Stimulated activated CD4-positive, alpha-beta T cell treated with anti-CD3 and anti-CD28 coated beads, Interleukin-4, amount 100 ng/mL, for 1 hour (primary cell): ENCODE measurements around the gene SLC8A3.

ENCODE experiments used
- DNase-seq: peaks from one replicate; pipeline ENCODE4 v3.0.0-alpha.2; 2020

Gene SLC8A3

DNA sequence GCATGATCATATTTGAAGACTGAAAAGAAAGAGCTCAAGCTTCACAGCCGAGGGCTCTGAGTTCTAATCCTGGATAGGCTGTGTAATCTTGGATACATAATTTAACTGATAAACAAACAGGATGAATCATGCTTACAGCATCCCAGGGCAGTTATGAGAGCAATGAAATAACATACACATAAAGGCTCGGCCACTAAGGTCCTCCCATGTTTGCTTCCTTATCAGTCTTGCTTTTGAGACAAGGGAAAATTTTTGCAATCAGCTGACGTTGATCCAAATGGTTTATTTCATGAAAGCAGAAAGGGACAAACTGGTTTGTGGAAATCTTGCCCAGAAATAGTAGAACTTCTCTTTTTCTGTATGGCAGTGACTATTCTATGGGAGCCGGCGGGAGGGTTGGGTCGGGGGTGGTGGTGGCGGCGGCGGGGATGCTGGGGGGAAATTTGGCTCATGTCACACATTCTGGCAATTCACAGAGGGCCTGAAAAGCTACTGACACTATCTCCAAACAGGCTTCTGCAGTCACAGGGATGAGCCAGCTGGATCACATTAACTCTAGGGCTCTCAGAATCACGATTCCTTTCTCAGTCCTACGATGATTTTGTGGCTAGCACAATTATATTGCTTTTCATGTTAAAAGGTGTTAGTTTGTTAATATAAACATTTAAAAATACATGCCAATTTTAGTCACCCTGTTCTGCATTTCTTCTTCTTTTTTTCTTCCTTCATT lies 124.5 kb downstream of the SLC8A3 start:
- no peak for DNase-seq

- no peak for DNase-seq
Observed at GRCh38 chr14:70061108-70061507, 127.6 kb downstream of the SLC8A3 start.

- no peak for DNase-seq
Observed at GRCh38 chr14:70059545-70059944, 129.2 kb downstream of the SLC8A3 start.

- DNase-seq: no peak
Observed at GRCh38 chr14:70057519-70058136, 131.1 kb downstream of the SLC8A3 start.

GRCh38 chr14:70052990-70053389 lies 135.8 kb downstream of the SLC8A3 start:
- DNase-seq: peak; percentile 7

- no peak for DNase-seq
Observed at GRCh38 chr14:70050136-70050535, 138.6 kb downstream of the SLC8A3 start.

- DNase-seq: no peak
Observed at GRCh38 chr14:70049605-70050004, 139.1 kb downstream of the SLC8A3 start.

DNA sequence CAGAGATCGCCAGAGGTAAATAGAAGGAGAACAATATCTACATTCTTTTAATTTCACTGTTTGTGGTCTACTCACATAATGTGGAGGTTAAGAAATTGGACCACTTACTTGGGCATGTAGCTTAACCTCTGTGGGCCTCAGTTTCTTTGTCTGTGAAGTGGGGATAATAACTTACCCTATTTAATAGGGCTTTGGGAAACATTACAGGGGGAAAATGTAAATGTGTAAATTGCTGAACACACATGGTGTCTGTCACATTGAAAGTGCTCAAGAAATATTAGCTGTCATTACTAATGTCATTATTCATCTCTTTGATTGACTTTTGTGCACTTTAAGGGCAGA lies 140.5 kb downstream of the SLC8A3 start:
- DNase-seq: no peak

DNA sequence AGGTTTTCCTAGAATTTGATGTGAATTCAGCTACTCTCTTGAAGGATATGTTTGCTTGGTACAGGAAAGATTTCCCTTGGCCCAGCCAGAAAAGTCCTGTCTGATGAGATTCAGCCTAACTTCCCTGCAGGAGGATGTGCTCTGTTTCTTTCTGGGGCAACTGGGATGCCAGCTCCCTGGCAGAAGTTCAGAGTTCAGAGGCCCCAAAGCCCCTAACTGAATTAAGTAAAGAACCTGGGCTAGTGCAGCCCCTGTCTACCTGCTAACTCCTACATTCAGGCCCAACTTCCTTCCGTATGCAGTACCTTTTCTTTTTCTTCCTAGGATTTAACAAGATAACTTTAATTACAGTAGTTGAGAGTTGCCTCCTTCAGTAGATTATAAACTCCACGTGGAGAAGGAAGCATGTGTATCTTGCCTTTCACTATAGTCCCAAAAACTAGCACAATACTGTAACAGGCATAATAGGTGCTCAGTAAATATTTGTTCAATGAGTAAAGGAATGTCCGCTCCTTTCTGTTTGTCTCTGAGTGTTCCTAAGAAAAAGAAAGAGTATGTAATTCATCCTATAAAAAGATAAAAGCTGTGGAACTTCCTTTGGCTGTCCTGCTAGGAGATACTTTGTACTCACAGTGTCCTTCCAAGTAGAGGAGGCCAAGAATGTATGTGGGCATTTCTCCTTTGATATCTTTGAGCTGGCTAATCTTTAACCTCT lies 141.0 kb downstream of the SLC8A3 start:
- DNase-seq: no peak

DNA sequence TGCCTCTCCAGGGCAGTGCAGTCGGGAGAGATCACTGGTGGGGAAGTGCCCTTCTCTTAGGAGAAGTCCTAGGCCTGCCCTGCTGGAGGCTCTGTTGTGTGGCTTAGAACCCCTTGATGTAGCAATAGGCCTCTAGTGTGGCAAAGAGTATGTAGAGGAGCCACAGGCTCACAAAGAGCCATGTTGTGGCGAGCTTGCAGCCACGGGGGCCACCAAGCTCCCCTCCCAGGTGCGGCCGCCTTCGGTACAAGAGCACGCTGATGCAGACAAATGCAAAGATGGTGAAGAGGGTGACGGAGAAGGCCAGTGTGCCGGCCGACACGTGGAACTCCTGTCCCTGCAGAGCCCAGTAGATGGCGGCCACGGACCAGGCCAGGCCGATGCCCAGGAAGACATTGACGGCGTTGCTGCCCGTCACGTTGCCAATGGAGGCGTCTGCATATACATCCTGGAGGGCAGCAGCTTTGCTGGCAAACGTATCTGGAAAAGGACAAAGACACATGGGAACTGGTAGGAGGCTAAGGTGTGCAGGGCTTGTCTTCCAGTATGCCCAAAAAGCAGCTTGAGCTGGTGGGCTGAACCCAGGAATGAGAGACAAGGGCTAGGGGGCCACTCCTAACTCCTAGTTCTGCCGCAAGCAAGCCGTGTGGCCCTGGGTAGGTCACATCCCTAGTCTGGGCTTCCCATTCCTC lies 142.8 kb downstream of the SLC8A3 start:
- no peak for DNase-seq

GRCh38 chr14:70045310-70045709 lies 143.4 kb downstream of the SLC8A3 start:
- no peak for DNase-seq

- no peak for DNase-seq
Observed at GRCh38 chr14:70043001-70043400, 145.8 kb downstream of the SLC8A3 start.

DNA sequence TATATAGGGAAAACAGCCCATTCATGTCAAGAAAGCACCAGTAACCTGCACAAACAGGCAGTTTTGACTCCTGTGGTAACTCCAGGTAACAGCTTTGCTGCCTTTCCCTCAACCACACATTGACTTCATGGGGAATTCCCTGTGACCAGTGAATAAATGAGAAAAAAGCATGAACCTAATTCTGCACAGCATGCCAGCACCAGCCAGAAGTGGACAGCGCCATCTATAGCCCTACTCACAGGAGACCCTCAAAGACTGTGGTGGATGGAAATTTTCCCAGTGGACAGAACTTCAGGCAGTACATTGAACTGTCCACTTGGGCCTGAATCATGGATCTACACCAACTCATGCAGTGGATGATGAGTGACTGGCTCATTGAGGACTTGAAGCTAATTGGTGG lies 152.1 kb downstream of the SLC8A3 start:
- no peak for DNase-seq

DNA sequence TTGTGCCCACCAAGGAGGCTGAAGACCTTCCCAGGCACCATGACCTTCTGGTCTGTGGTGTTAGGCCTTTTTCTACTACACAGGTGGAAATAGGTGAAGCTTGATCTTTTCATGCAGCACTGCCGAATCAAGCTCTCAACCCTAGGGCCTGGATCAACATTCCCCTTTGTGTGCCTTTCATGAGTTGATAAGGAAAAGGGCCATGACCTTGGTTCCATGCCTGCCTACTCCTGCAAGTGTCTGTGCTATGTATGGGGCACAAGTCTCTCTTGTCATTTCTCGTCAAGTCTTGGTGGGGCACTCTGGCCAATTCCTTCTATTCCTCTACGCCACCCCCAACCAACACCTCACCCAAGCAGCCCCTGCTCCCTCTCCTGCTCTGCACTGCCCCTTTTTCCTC lies 154.5 kb downstream of the SLC8A3 start:
- no peak for DNase-seq

GRCh38 chr14:70033561-70033960 lies 155.2 kb downstream of the SLC8A3 start:
- DNase-seq: no peak

GRCh38 chr14:70033116-70033515 lies 155.6 kb downstream of the SLC8A3 start:
- DNase-seq: no peak

DNA sequence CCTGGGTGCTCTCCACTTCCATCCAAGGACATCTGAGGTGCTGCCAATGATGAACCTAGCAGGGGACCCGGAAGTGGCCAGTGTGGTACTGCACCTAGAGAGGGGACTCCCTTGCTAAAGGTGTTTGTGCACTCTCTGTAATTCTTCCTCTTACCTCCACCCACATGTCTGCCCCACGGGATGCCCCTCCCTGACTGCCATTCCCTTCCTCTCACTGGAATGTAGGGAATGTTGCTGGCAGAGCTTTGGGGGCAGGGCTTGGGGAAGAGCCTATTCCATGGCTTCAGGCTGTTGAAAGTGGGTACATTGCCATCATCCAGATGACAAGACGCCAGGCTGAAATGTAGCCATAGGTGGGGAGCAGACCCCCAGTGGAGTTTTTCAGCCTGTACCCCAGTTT lies 156.3 kb downstream of the SLC8A3 start:
- no peak for DNase-seq

- no peak for DNase-seq
Observed at GRCh38 chr14:70032016-70032415, 156.7 kb downstream of the SLC8A3 start.

- no peak for DNase-seq
Observed at GRCh38 chr14:70029296-70030132, 159.2 kb downstream of the SLC8A3 start.

GRCh38 chr14:70027785-70028428 lies 160.8 kb downstream of the SLC8A3 start:
- DNase-seq: peak; percentile 64

- DNase-seq: no peak
Observed at GRCh38 chr14:70023871-70024270, 164.9 kb downstream of the SLC8A3 start.

DNA sequence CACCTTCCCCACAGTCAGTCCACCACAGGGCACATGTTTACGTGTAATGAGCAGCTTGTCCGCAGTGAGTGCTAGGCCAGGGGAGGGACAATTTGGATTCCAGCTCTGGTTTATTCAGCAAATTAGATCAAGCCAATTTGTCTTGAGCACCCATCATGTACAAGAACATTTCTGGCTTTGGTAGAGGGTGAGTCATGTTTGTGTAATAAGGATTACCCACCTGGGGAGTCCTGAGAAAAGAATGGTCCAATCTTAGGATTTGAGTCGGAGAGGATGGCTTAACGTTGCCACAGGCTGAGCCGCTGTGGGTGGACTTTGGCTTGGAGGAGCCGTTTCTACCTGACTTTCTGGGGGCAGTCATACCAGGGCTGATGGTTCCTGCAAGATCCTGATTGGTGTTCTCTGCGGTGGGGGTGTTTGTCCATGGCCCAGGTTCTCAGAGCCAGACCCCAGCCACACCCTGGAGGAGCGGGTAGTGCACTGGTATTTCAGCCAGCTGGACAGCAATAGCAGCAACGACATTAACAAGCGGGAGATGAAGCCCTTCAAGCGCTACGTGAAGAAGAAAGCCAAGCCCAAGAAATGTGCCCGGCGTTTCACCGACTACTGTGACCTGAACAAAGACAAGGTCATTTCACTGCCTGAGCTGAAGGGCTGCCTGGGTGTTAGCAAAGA lies 165.8 kb downstream of the SLC8A3 start:
- no peak for DNase-seq
